GM12864 (cell line): ENCODE measurements around the gene CCNDBP1.

ENCODE experiments used
- DNase-seq: peaks from one replicate; pipeline ENCODE4 v3.0.0-alpha.2; 2011; ENCODE audit warnings: low read depth
- H3K4me3 ChIP-seq: 2 replicates; pipeline ENCODE4 v1.5.1; 2011; ENCODE audit warnings: mild to moderate bottlenecking, low read depth, low read length, control low read depth
- TF ChIP-seq, protein P1 (sequence below): IDR thresholded peaks from 2 replicates; pipeline ENCODE4 v1.5.1; 2011; ENCODE audit warnings: low read depth, mild to moderate bottlenecking, moderate library complexity, low read length, control low read depth, inconsistent platforms; ENCODE audit errors: missing control alignments

Gene CCNDBP1

DNA sequence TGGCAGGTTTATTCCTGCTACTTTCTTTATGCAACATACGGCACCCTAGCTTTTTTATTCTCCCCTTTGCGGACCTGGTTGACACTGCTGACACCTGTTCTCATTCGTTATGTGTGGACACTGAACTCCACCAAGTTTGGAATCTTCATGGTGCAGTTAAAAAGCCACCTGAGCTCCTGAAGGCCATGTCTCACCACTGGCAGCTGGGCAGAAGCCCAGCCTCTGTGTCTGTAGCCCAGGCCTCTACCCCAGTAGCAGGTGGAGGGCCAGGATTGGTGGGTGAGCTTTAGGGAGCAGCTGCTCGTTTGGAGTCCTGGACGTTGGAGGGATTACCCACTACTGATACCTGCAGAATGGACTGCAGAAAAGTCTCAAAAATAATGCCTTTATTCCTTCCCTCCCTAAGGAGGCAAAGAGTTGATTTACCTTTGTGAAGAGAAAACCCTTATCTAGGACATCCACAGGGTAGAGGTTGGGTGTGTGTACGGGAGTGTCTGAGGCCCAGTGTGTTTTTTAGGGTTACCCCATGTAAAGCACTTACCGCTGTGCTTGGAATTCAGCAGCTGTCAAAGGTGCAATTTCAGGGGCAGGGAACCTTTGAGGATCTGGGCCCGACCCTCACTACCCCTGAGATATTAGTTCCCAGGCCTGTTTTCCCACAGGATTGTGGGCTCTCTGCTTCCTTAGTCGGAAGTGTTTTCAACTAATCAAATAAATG, 637 bp upstream of the CCNDBP1 start:
- no peak for DNase-seq
- no peak overlapping the region; the same call in 1 of the 2 replicates for H3K4me3 ChIP-seq
- TF ChIP-seq, protein P1, sequence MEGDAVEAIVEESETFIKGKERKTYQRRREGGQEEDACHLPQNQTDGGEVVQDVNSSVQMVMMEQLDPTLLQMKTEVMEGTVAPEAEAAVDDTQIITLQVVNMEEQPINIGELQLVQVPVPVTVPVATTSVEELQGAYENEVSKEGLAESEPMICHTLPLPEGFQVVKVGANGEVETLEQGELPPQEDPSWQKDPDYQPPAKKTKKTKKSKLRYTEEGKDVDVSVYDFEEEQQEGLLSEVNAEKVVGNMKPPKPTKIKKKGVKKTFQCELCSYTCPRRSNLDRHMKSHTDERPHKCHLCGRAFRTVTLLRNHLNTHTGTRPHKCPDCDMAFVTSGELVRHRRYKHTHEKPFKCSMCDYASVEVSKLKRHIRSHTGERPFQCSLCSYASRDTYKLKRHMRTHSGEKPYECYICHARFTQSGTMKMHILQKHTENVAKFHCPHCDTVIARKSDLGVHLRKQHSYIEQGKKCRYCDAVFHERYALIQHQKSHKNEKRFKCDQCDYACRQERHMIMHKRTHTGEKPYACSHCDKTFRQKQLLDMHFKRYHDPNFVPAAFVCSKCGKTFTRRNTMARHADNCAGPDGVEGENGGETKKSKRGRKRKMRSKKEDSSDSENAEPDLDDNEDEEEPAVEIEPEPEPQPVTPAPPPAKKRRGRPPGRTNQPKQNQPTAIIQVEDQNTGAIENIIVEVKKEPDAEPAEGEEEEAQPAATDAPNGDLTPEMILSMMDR, result no peak

DNA sequence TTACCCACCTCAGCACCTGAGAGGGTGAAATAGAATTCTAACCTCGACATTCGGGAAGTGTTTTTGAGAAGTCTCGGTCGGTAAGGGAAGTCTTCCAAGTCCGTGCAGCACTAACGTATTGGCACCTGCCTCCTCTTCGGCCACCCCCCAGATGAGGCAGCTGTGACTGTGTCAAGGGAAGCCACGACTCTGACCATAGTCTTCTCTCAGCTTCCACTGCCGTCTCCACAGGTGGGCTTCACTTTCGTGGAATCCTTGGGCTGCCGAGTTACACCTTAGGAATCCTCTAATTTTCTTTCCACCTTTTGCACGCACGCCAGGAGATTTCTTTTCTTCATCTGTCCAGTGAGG, 775 bp downstream of the CCNDBP1 start:
- H3K4me3 ChIP-seq, result peak overlapping the region; percentile 70
- TF ChIP-seq, protein P1, result no peak
- no peak for DNase-seq

DNA sequence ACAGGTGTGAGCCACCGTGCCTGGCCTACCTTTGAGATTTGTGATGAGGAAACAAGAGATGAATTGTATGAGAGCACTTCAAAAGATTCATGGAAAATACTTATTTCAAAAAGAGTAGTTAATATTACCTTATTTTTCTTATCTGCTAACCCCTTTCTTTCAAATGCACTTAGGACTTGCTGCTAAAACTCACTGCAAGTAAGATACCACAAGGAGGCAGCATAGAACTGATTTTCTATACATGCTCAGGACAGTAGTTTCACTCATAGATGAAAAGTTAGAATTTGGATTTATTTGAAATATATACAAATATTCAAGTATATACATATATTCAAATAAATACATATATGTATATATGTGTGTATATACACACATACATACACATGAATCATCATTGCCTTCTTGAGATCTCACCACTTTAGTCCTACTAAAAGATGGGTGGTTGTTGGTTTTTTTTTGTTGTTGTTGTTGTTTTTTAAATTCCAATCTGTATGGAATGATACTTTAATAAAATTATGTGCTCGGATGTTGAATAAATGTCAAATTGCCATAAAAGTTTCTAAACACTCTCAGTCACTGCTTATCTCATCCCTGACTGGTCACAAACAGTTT, 2.4 kb downstream of the CCNDBP1 start:
- no peak for DNase-seq
- TF ChIP-seq, protein P1, result peak; percentile 51
- no peak overlapping the region for H3K4me3 ChIP-seq

DNA sequence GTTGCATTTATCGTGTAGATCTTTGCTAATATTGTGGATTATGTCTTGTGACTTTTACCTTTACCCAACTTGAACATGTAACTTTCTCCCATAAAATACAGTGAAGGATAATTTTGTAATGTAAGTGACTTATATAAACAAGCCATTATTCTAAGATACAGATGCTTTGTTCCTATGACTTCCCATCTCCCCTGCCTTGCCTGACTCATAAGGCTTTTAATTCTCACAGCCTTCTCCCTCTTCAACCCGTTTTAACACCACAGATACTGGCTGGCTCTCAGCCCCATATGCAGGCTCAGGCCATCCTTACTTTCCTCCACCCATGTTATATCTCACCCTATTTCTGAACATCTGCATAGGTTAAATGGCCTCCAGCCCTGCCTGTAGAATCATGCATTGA, 4.1 kb downstream of the CCNDBP1 start:
- DNase-seq, result no peak
- no peak overlapping the region for H3K4me3 ChIP-seq
- TF ChIP-seq, protein P1, result no peak

DNA sequence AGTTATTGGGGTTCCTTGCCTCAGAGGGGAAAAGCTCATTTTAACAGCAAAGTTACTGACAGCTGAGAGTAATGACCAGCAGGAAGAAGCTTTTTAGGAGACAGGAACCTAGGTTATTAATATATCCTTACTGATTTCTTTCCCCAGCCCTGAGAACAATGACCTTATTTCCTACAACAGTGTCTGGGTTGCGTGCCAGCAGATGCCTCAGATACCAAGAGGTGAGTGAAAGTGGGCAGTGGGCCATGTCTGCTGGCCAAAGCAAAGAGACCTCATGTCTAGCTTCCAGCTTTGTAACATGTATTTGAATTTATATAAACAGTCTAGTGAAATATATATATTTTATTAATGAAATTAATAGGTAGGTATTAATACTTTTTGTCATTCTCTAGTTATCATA, 5.0 kb downstream of the CCNDBP1 start:
- no peak overlapping the region for H3K4me3 ChIP-seq
- DNase-seq, result no peak
- TF ChIP-seq, protein P1, result no peak

DNA sequence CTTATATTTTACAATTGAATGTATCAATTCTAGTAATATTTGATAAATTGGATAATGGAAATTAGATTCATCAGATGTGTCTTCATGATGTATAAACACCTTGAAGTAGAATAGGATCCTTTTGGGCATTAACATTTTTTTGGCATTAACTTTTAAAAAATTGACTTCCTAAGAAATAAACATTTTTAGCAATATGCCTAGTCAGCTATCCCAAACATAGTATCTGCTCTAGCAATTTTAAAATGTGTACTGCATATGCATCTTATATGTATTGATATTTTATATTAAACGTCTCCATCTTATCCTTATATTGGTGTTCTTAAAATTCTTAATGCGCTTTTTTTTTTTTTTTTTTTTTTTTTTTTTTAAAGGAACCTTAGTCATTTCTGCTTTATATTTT, 8.5 kb downstream of the CCNDBP1 start:
- no peak overlapping the region for H3K4me3 ChIP-seq
- no peak for DNase-seq
- TF ChIP-seq, protein P1, result no peak

DNA sequence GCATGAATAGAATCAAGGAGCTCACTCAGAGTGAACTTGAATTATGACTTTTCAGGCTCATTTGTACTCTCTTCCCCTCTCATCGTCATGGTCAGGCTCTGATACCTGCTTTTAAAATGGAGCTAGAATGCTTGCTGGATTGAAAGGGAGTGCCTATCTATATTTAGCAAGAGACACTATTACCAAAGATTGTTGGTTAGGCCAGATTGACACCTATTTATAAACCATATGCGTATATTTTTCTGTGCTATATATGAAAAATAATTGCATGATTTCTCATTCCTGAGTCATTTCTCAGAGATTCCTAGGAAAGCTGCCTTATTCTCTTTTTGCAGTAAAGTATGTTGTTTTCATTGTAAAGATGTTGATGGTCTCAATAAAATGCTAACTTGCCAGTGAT, 9.6 kb downstream of the CCNDBP1 start:
- no peak for DNase-seq
- H3K4me3 ChIP-seq, result no peak overlapping the region
- TF ChIP-seq, protein P1, result no peak
